ENCODE results near the gene COG5.

Gene COG5

GRCh38 chr7:107446988-107447387 is 116.7 kb downstream of the COG5 start:
- H3K9ac ChIP-seq (ENCODE audit: low read length): no peak overlapping the region
- no peak overlapping the region for H3K18ac ChIP-seq (ENCODE audit: low read length)
- H3K4ac ChIP-seq (ENCODE audit: low read depth, low read length): no peak overlapping the region
- no peak overlapping the region for H2AK5ac ChIP-seq (ENCODE audit: low read length)
- no peak overlapping the region for H2BK5ac ChIP-seq (ENCODE audit: low read length)
- H3K27ac ChIP-seq (ENCODE audit: low read depth, low read length): no peak overlapping the region
- no peak overlapping the region for H3K4me2 ChIP-seq (ENCODE audit: low read length)
- no peaks in the 10 kb centered on the region for H3K27me3 ChIP-seq (ENCODE audit: insufficient read depth, low read length, poor library complexity)
- no peaks in the 10 kb centered on the region for H3K79me2 ChIP-seq (ENCODE audit: control insufficient read depth, insufficient read depth, low read length)
- H4K5ac ChIP-seq (ENCODE audit: low read length): no peak overlapping the region
- no peak for DNase-seq
- H2BK15ac ChIP-seq (replicated peaks; ENCODE audit: low read depth): no peak overlapping the region
- no CpG with 5 or more reads among the region's 1 CpG for WGBS (ENCODE audit: extremely low coverage, insufficient coverage, low lambda C conversion rate)
- H3K4me1 ChIP-seq (ENCODE audit: control insufficient read depth, low read depth, low read length): no peaks in the 10 kb centered on the region
- H3K56ac ChIP-seq (ENCODE audit: low read length): no peak overlapping the region
- no peak overlapping the region for H3K4me3 ChIP-seq (ENCODE audit: low read length)
- no peaks in the 10 kb centered on the region for H3K36me3 ChIP-seq (ENCODE audit: control insufficient read depth, insufficient read depth, low read length)
- no peaks in the 10 kb centered on the region for H3K79me1 ChIP-seq (ENCODE audit: low read length)
- no peak overlapping the region for H2BK120ac ChIP-seq (ENCODE audit: low read depth, low read length)
- no peak overlapping the region for H4K8ac ChIP-seq (ENCODE audit: low read depth, low read length)
- no peak overlapping the region for H3K23ac ChIP-seq (ENCODE audit: low read length)

DNA sequence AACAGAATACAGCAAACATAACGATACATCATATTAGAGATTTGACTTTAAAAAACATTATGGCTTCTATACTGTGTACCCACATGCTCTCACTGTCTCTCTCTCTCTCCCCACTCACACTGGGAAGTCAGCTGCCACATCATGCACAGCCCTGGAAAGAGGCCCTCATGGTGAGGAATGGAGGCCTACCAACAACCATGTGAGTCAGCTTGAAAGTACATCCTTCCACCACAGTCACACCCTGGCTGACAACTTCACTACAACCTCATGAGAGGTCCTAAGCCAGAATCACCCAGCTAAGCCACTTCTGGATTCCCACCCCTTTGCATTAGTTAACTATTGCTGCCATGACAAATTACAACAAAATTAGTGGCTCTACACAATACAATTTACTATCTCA is 117.2 kb downstream of the COG5 start:
- no CpG with 5 or more reads among the region's 1 CpG for WGBS (ENCODE audit: extremely low coverage, insufficient coverage, low lambda C conversion rate)
- Histone ChIP-seq H3K4me1 (ENCODE audit: control insufficient read depth, low read depth, low read length) (no peaks in the 10 kb centered on the region), H3K27ac (ENCODE audit: low read depth, low read length) (no peak overlapping the region), H3K79me1 (ENCODE audit: low read length) (no peaks in the 10 kb centered on the region), H2BK5ac (ENCODE audit: low read length) (no peak overlapping the region), H2BK120ac (ENCODE audit: low read depth, low read length) (no peak overlapping the region), H2AK5ac (ENCODE audit: low read length) (no peak overlapping the region), H3K4me2 (ENCODE audit: low read length) (no peak overlapping the region), H3K27me3 (ENCODE audit: insufficient read depth, low read length, poor library complexity) (no peaks in the 10 kb centered on the region), H3K4ac (ENCODE audit: low read depth, low read length) (no peak overlapping the region), H2BK15ac (replicated peaks; ENCODE audit: low read depth) (no peak overlapping the region), H3K23ac (ENCODE audit: low read length) (no peak overlapping the region), H3K9ac (ENCODE audit: low read length) (no peak overlapping the region), H3K18ac (ENCODE audit: low read length) (no peak overlapping the region), H3K4me3 (ENCODE audit: low read length) (no peak overlapping the region), H3K79me2 (ENCODE audit: control insufficient read depth, insufficient read depth, low read length) (no peaks in the 10 kb centered on the region), H4K8ac (ENCODE audit: low read depth, low read length) (no peak overlapping the region), H4K5ac (ENCODE audit: low read length) (no peak overlapping the region), H3K36me3 (ENCODE audit: control insufficient read depth, insufficient read depth, low read length) (no peaks in the 10 kb centered on the region), H3K56ac (ENCODE audit: low read length) (no peak overlapping the region)
- no peak for DNase-seq

GRCh38 chr7:107442678-107443077 is 121.0 kb downstream of the COG5 start:
- H3K18ac ChIP-seq (ENCODE audit: low read length): no peak overlapping the region
- no peak overlapping the region for H3K23ac ChIP-seq (ENCODE audit: low read length)
- H3K27me3 ChIP-seq (ENCODE audit: insufficient read depth, low read length, poor library complexity): no peaks in the 10 kb centered on the region
- WGBS (ENCODE audit: extremely low coverage, insufficient coverage, low lambda C conversion rate): no CpG with 5 or more reads among the region's 1 CpG
- no peaks in the 10 kb centered on the region for H3K4me1 ChIP-seq (ENCODE audit: control insufficient read depth, low read depth, low read length)
- H4K8ac ChIP-seq (ENCODE audit: low read depth, low read length): no peak overlapping the region
- no peak overlapping the region for H3K56ac ChIP-seq (ENCODE audit: low read length)
- no peaks in the 10 kb centered on the region for H3K79me1 ChIP-seq (ENCODE audit: low read length)
- no peaks in the 10 kb centered on the region for H3K79me2 ChIP-seq (ENCODE audit: control insufficient read depth, insufficient read depth, low read length)
- H3K9ac ChIP-seq (ENCODE audit: low read length): no peak overlapping the region
- H3K36me3 ChIP-seq (ENCODE audit: control insufficient read depth, insufficient read depth, low read length): no peaks in the 10 kb centered on the region
- no peak overlapping the region for H3K4me2 ChIP-seq (ENCODE audit: low read length)
- no peak overlapping the region for H3K27ac ChIP-seq (ENCODE audit: low read depth, low read length)
- no peak for DNase-seq
- no peak overlapping the region for H3K4me3 ChIP-seq (ENCODE audit: low read length)
- H4K5ac ChIP-seq (ENCODE audit: low read length): no peak overlapping the region
- H2BK120ac ChIP-seq (ENCODE audit: low read depth, low read length): no peak overlapping the region
- H2BK5ac ChIP-seq (ENCODE audit: low read length): no peak overlapping the region
- no peak overlapping the region for H3K4ac ChIP-seq (ENCODE audit: low read depth, low read length)
- H2BK15ac ChIP-seq (replicated peaks; ENCODE audit: low read depth): no peak overlapping the region
- no peak overlapping the region for H2AK5ac ChIP-seq (ENCODE audit: low read length)

DNA sequence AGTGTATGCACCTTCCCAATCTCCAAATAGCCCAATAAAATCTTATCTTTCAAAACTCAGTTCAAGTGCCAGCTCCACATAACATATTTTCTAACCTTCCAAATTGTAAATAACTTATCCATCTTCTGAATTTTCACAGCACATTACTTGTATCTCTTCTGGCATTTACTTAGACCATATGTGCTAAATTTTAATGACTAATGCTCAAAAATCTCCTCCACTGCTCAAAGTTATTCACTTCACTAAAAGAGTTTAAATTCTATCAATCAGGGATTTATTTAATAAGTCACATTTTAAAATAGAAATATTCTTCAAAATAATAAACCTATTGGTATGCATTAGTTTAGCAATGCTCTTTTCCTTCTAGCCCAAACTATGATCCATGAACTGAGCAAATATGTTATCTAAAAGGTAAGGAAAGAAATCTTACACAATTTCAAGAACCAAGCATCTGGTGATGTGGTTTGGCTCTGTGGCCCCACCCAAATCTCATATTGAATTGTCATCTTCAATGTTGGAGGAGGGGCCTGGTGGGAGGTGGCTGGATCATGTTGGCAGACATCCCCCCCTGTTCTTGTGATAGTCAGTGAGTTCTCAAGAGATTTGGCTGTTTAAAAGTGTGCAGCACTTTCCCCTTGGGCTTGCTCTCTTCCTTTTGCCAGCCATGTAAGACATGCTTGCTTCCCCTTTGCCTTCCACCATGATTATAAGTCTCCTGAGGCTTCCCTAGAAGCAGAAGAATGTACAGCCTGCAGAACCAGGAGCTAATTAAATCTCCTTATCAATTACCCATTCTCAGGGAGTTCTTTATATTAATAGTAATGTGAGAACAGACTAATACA is 121.9 kb downstream of the COG5 start:
- Histone ChIP-seq H2BK120ac (ENCODE audit: low read depth, low read length) (no peak overlapping the region), H3K4me2 (ENCODE audit: low read length) (no peak overlapping the region), H3K4me1 (ENCODE audit: control insufficient read depth, low read depth, low read length) (no peaks in the 10 kb centered on the region), H4K5ac (ENCODE audit: low read length) (no peak overlapping the region), H3K4me3 (ENCODE audit: low read length) (no peak overlapping the region), H3K36me3 (ENCODE audit: control insufficient read depth, insufficient read depth, low read length) (no peaks in the 10 kb centered on the region), H3K23ac (ENCODE audit: low read length) (no peak overlapping the region), H3K9ac (ENCODE audit: low read length) (no peak overlapping the region), H3K27me3 (ENCODE audit: insufficient read depth, low read length, poor library complexity) (no peaks in the 10 kb centered on the region), H3K4ac (ENCODE audit: low read depth, low read length) (no peak overlapping the region), H3K79me2 (ENCODE audit: control insufficient read depth, insufficient read depth, low read length) (no peaks in the 10 kb centered on the region), H3K27ac (ENCODE audit: low read depth, low read length) (no peak overlapping the region), H2BK5ac (ENCODE audit: low read length) (no peak overlapping the region), H2AK5ac (ENCODE audit: low read length) (no peak overlapping the region), H3K56ac (ENCODE audit: low read length) (no peak overlapping the region), H2BK15ac (replicated peaks; ENCODE audit: low read depth) (no peak overlapping the region), H3K79me1 (ENCODE audit: low read length) (no peaks in the 10 kb centered on the region), H4K8ac (ENCODE audit: low read depth, low read length) (no peak overlapping the region), H3K18ac (ENCODE audit: low read length) (no peak overlapping the region)
- DNase-seq: no peak

DNA sequence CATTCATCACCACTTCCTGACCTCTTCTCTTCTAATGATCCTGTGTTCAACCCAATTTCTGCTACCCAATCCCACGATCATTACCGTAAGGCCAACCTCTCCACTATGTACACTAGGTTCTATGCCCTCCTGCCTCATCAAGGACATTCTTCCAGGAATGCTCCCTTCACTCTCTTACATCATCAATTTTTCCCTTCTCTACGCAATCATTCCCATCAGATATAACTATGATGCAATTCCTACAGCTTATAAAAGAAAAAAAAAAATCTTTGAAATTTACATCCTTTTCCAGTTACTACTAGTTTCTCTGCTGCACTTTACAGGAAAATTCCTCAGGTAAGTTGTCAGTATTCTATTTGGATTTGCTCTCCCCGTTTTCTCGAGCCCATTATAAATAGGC is 124.7 kb downstream of the COG5 start:
- H3K27ac ChIP-seq (ENCODE audit: low read depth, low read length): no peak overlapping the region
- no peak overlapping the region for H2BK15ac ChIP-seq (replicated peaks; ENCODE audit: low read depth)
- no peak for DNase-seq
- no peak overlapping the region for H4K8ac ChIP-seq (ENCODE audit: low read depth, low read length)
- H3K4me3 ChIP-seq (ENCODE audit: low read length): no peak overlapping the region
- no peak overlapping the region for H3K4me2 ChIP-seq (ENCODE audit: low read length)
- H3K18ac ChIP-seq (ENCODE audit: low read length): no peak overlapping the region
- no peak overlapping the region for H3K9ac ChIP-seq (ENCODE audit: low read length)
- no peak overlapping the region for H2AK5ac ChIP-seq (ENCODE audit: low read length)
- H3K36me3 ChIP-seq (ENCODE audit: control insufficient read depth, insufficient read depth, low read length): no peaks in the 10 kb centered on the region
- no peaks in the 10 kb centered on the region for H3K4me1 ChIP-seq (ENCODE audit: control insufficient read depth, low read depth, low read length)
- no peak overlapping the region for H2BK5ac ChIP-seq (ENCODE audit: low read length)
- H3K27me3 ChIP-seq (ENCODE audit: insufficient read depth, low read length, poor library complexity): no peaks in the 10 kb centered on the region
- H3K4ac ChIP-seq (ENCODE audit: low read depth, low read length): no peak overlapping the region
- H2BK120ac ChIP-seq (ENCODE audit: low read depth, low read length): no peak overlapping the region
- no peaks in the 10 kb centered on the region for H3K79me2 ChIP-seq (ENCODE audit: control insufficient read depth, insufficient read depth, low read length)
- no peak overlapping the region for H3K23ac ChIP-seq (ENCODE audit: low read length)
- H3K79me1 ChIP-seq (ENCODE audit: low read length): no peaks in the 10 kb centered on the region
- no peak overlapping the region for H3K56ac ChIP-seq (ENCODE audit: low read length)
- WGBS (ENCODE audit: extremely low coverage, insufficient coverage, low lambda C conversion rate): no CpG with 5 or more reads among the region's 5 CpGs
- no peak overlapping the region for H4K5ac ChIP-seq (ENCODE audit: low read length)

GRCh38 chr7:107435749-107436148 is 128.0 kb downstream of the COG5 start:
- no peak overlapping the region for H2BK15ac ChIP-seq (replicated peaks; ENCODE audit: low read depth)
- H3K27me3 ChIP-seq (ENCODE audit: insufficient read depth, low read length, poor library complexity): no peaks in the 10 kb centered on the region
- no peak overlapping the region for H2BK5ac ChIP-seq (ENCODE audit: low read length)
- no peak overlapping the region for H4K8ac ChIP-seq (ENCODE audit: low read depth, low read length)
- DNase-seq: no peak
- H2BK120ac ChIP-seq (ENCODE audit: low read depth, low read length): no peak overlapping the region
- no peaks in the 10 kb centered on the region for H3K4me1 ChIP-seq (ENCODE audit: control insufficient read depth, low read depth, low read length)
- H3K56ac ChIP-seq (ENCODE audit: low read length): no peak overlapping the region
- no peaks in the 10 kb centered on the region for H3K36me3 ChIP-seq (ENCODE audit: control insufficient read depth, insufficient read depth, low read length)
- no peak overlapping the region for H3K4me2 ChIP-seq (ENCODE audit: low read length)
- H3K9ac ChIP-seq (ENCODE audit: low read length): no peak overlapping the region
- no peak overlapping the region for H2AK5ac ChIP-seq (ENCODE audit: low read length)
- no CpG with 5 or more reads among the region's 1 CpG for WGBS (ENCODE audit: extremely low coverage, insufficient coverage, low lambda C conversion rate)
- no peak overlapping the region for H3K27ac ChIP-seq (ENCODE audit: low read depth, low read length)
- H3K4ac ChIP-seq (ENCODE audit: low read depth, low read length): no peak overlapping the region
- no peak overlapping the region for H3K23ac ChIP-seq (ENCODE audit: low read length)
- no peak overlapping the region for H4K5ac ChIP-seq (ENCODE audit: low read length)
- no peak overlapping the region for H3K4me3 ChIP-seq (ENCODE audit: low read length)
- H3K18ac ChIP-seq (ENCODE audit: low read length): no peak overlapping the region
- H3K79me1 ChIP-seq (ENCODE audit: low read length): no peaks in the 10 kb centered on the region
- no peaks in the 10 kb centered on the region for H3K79me2 ChIP-seq (ENCODE audit: control insufficient read depth, insufficient read depth, low read length)

Measured in mesendoderm (in vitro differentiated cells).